H1 (cell line): ENCODE data around the gene PURB. TPM values are rescaled to one million over a fixed set of nuclear protein-coding genes. Genes with fewer than 3 reads are reported as not detected.

Source experiments
- SRF ChIP-seq: IDR thresholded peaks from 2 replicates; pipeline ENCODE4 v1.6.1; 2011; ENCODE audit warnings: mild to moderate bottlenecking, low read depth, low read length, moderate library complexity
- ZNF274 ChIP-seq: IDR thresholded peaks from 2 replicates; pipeline ENCODE4 v1.7.0; 2012; ENCODE audit warnings: low read length, borderline replicate concordance; ENCODE audit errors: extremely low read depth
- polyA plus RNA-seq, 7 experiments: library from polyadenylated mRNA; depleted of rRNA in 3 of 7; stranded (reverse) in 5 of 7; unstranded in 2 of 7; fragments of >200 nt in 5 of 7; fragments of 200-250 nt in 2 of 7; gene quantifications; 1 replicate in 5 of 7; 2 replicates in 1 of 7; 4 replicates in 1 of 7; pipeline versions ENCODE4 v1.2.1 to v1.2.3, GENCODE V29; 2011 to 2013; ENCODE audit warnings: missing spikeins in 2 of 7, mixed read lengths in 2 of 7
- total RNA-seq: library from RNA; stranded (reverse); fragmentation: NEBNext Ultra II Directional; extraction: Animal tissue kit (Norgen Biotek cat#: 25700); gene quantifications from 2 replicates; pipeline ENCODE4 v1.2.1, GENCODE V29; 2021

Gene PURB
- total and polyA plus RNA-seq, 2 of the 8 experiments (the other 6 are each of a cell fraction or from before 2014, with no cell fraction given), result 3.3 to 22.7 TPM

DNA sequence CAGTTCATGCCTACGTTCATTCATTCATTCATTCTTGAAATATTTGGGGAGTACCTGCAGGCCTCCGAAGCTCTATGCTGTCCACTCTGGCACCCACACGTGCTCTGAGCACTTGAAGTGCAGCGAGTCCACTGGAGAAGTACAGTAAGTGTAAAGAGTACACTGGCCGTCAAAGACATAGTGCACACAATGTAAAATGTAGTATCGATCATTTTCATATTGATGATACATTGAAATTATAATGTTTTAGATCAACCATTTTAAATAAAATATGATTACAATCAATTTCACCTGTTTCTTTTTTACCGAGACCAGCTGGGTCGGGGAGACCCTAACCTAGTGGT is 37.0 kb upstream of the PURB start (continued):
- no peak for TF ChIP-seq SRF
- no peak for TF ChIP-seq ZNF274
